PC-3 (cell line): ENCODE data around the gene SLC17A8.

Experiments
- CTCF ChIP-seq: fragments of 300-600 bp; sonication (generic); conservative IDR thresholded peaks from 2 replicates; pipeline ENCODE4 v1.5.1; 2017; ENCODE audit warnings: antibody characterized with exemption, low read depth, mild to moderate bottlenecking, low read length
- EZH2 ChIP-seq: fragments of 300-600 bp; sonication (generic); IDR thresholded peaks from one replicate; pipeline ENCODE4 v1.6.1; 2017; ENCODE audit warnings: antibody characterized with exemption, mild to moderate bottlenecking, low read length; ENCODE audit not compliant: unreplicated experiment

GRCh38 chr12:100345020-100345767, 11.7 kb upstream of the SLC17A8 start:
- TF ChIP-seq CTCF: no peak
- no peak for TF ChIP-seq EZH2
